Measurements from ENCODE around the gene CASK. TPM values are rescaled to one million over a fixed set of nuclear protein-coding genes. Genes with fewer than 3 reads are reported as not detected.
A peak's percentile ranks its signal among the peaks of the same experiment; 100 is the strongest.

Gene CASK
- total RNA-seq, 2 experiments from 2014 or later, result 18.2 to 20.2 TPM

GRCh38 chrX:41559235-41560052 lies 363.9 kb downstream of the CASK start:
- no peaks in the 10 kb centered on the region for H3K27me3 Mint-ChIP-seq
- POLR2A ChIA-PET, result no interaction called here
- peak overlapping the region; percentile 29 for H3K4me3 Mint-ChIP-seq
- H3K27ac Mint-ChIP-seq, result peak overlapping the region; percentile 87
- CTCF ChIA-PET, result interaction anchor here (1.1 to 1.7 kb wide), 3 partner anchors 173 to 201 kb away, joined by 3 to 20 read pairs (median 3); no protein-coding TSS in a partner anchor
- DNase-seq (peak; percentile 72), ATAC-seq (peak; percentile 60)
- peaks cover 45% of the 10 kb centered on the region for H3K4me1 Mint-ChIP-seq (ENCODE audit: low read depth)
- intact Hi-C loops (cut with micrococcal nuclease), result loop anchor here (10.0 kb wide), 2 partner anchors 175 to 195 kb away; no protein-coding TSS in a partner anchor
- no peak for TF ChIP-seq CTCF (IDR thresholded peaks at IDR 0.05)
- peaks cover 3% of the 10 kb centered on the region for H3K36me3 Mint-ChIP-seq (ENCODE audit: low read depth)
- no peaks in the 10 kb centered on the region for H3K9me3 Mint-ChIP-seq

DNA sequence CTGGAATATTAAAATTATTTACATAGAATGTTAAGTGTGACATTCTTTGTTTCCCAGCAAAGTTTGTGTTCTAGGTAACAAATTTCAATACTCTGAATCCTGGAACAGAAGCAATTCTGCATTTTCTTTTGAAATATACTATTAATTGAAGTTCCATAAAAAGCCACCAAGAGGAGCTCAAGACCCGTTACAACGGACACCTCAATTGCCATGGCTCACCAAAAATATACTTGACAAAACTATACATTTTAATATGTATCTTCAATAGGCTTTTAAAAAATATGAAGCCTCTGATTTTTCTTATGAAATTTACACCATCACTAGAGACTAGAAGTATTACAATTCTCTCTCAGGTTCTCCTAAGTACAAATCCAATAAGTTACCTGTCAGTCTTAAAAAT lies 364.8 kb downstream of the CASK start:
- peaks cover 3% of the 10 kb centered on the region for H3K36me3 Mint-ChIP-seq (ENCODE audit: low read depth)
- TF ChIP-seq CTCF (IDR thresholded peaks at IDR 0.05), result peak; percentile 52
- intact Hi-C loops (cut with micrococcal nuclease), result loop anchor here (10.0 kb wide), 1 partner anchor 196 kb away; no protein-coding TSS in a partner anchor
- ATAC-seq (no peak), DNase-seq (peak; percentile 7)
- H3K4me1 Mint-ChIP-seq (ENCODE audit: low read depth), result peaks cover 41% of the 10 kb centered on the region
- H3K27me3 Mint-ChIP-seq, result no peaks in the 10 kb centered on the region
- ChIA-PET POLR2A (no interaction called here), CTCF (interaction anchor here (1.1 to 1.7 kb wide), 3 partner anchors 173 to 202 kb away, joined by 3 to 20 read pairs (median 3); no protein-coding TSS in a partner anchor)
- no peak overlapping the region for H3K27ac Mint-ChIP-seq
- H3K9me3 Mint-ChIP-seq, result no peaks in the 10 kb centered on the region
- H3K4me3 Mint-ChIP-seq, result no peak overlapping the region

DNA sequence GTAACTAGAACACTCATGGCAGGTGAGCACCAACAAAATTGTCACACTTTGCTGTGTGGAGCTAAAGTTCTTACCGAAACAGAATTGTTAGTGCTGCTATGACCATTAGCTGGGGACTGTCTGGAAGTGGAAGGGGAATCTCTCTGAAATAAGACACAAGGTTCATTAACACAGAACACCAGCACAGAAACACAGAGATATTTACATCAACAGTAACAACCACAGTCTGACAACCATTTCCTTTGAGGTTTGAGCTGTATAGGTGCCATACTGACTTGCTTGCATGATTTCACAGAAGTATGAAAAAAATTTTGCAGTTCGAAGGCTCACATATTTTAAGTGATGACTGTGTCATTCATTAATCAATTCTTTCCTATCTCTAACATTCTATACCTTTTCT lies 366.4 kb downstream of the CASK start:
- no peak for TF ChIP-seq CTCF (IDR thresholded peaks at IDR 0.05)
- peak overlapping the region; percentile 67 for H3K27ac Mint-ChIP-seq
- peaks cover 39% of the 10 kb centered on the region for H3K4me1 Mint-ChIP-seq (ENCODE audit: low read depth)
- no peak overlapping the region for H3K4me3 Mint-ChIP-seq
- POLR2A ChIA-PET, result interaction anchor here (0.5 kb wide), 1 partner anchor 1600 kb away, joined by 3 read pairs; no protein-coding TSS in a partner anchor
- H3K36me3 Mint-ChIP-seq (ENCODE audit: low read depth), result peaks cover 4% of the 10 kb centered on the region
- intact Hi-C loops (cut with micrococcal nuclease), result loop anchor here (10.0 kb wide), 1 partner anchor 198 kb away; no protein-coding TSS in a partner anchor
- no peaks in the 10 kb centered on the region for H3K27me3 Mint-ChIP-seq
- DNase-seq (peak; percentile 2), ATAC-seq (peak; percentile 38)
- CTCF ChIA-PET, result interaction anchor here (1.2 kb wide), 1 partner anchor 203 kb away, joined by 4 read pairs; no protein-coding TSS in a partner anchor
- H3K9me3 Mint-ChIP-seq, result no peaks in the 10 kb centered on the region

DNA sequence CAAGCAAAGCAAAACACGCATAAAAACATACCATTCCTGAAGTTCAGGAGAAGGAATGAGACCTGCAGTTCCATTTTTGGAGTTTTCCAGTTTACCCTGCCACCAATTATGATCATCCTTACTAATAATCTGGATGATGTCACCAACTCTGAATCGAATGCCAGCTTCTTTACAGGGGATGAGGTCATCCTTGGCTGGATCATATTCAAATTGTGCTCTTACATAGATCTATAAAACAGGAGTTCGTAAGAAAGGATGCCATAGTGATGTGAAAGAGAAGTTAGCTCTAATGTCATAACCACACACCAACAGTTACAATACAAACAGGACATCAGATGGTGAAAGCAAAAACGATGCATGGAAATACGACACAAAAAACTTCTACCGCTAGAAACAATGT lies 369.7 kb downstream of the CASK start:
- peaks cover 4% of the 10 kb centered on the region for H3K36me3 Mint-ChIP-seq (ENCODE audit: low read depth)
- H3K4me1 Mint-ChIP-seq (ENCODE audit: low read depth), result peaks cover 17% of the 10 kb centered on the region
- intact Hi-C loops (cut with micrococcal nuclease), result loop anchor here (10.0 kb wide), 1 partner anchor 201 kb away; no protein-coding TSS in a partner anchor
- no peak for ATAC-seq
- no peaks in the 10 kb centered on the region for H3K9me3 Mint-ChIP-seq
- H3K27me3 Mint-ChIP-seq, result no peaks in the 10 kb centered on the region
- TF ChIP-seq CTCF (IDR thresholded peaks at IDR 0.05), result no peak
- no peak for DNase-seq
- ChIA-PET CTCF (interaction anchor here (1.3 kb wide), 1 partner anchor 13 kb away, joined by 3 read pairs; no protein-coding TSS in a partner anchor), POLR2A (no interaction called here)
- no peak overlapping the region for H3K27ac Mint-ChIP-seq
- no peak overlapping the region for H3K4me3 Mint-ChIP-seq

DNA sequence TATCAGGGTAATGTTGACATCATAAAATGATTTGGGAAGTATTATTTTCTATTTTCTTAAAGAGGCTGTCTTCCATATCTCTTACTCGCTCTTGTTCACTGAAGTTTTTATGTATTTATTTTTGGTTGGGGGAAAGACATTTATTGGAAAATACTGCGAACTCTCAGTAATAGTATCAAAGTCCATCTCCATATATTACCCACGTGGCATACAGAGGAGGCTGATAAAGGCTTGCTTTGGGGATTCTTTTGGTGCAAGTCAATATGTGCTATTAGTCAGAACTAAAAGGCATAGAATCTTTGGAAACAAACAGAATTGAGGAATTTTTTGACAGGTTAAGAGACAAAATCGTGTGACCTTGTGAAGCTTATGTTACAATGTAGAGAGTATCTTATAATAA lies 374.9 kb downstream of the CASK start:
- Mint-ChIP-seq H3K9me3 (no peaks in the 10 kb centered on the region), H3K27ac (no peak overlapping the region), H3K4me1 (ENCODE audit: low read depth) (no peaks in the 10 kb centered on the region), H3K36me3 (ENCODE audit: low read depth) (peaks cover 2% of the 10 kb centered on the region), H3K27me3 (no peaks in the 10 kb centered on the region), H3K4me3 (no peak overlapping the region)
- ATAC-seq (no peak), DNase-seq (no peak)
- ChIA-PET CTCF (no interaction called here), POLR2A (no interaction called here)
- TF ChIP-seq CTCF (IDR thresholded peaks at IDR 0.05), result no peak
- intact Hi-C loops (cut with micrococcal nuclease), result no loop called here

Data from activated CD8-positive, alpha-beta T cell treated with anti-CD3 and anti-CD28 coated beads for 36 hours (primary cell).